Thyroid gland (tissue), 4 donors: ENCODE measurements around the gene PLA2G6. TPM values are rescaled to one million over a fixed set of nuclear protein-coding genes. Genes with fewer than 3 reads are reported as not detected.

ENCODE experiments used
- DNase-seq, 2 donors: peaks; one replicate each; pipeline ENCODE4 v3.0.0-alpha.2; 2019
- H3K27ac ChIP-seq, 3 donors: fragments of 200-600 bp; sonication (generic); 1 replicate in 2 of 3; 2 replicates in 1 of 3; pipeline ENCODE4 v1.5.1; 2016 to 2019; ENCODE audit warnings: mild to moderate bottlenecking in 1 of 3, moderate library complexity in 1 of 3
- H3K27me3 ChIP-seq: fragments of 200-600 bp; sonication (generic); one replicate; pipeline ENCODE4 v1.5.1; 2019
- H3K36me3 ChIP-seq, 2 donors: fragments of 200-600 bp; sonication (generic); one replicate each; pipeline ENCODE4 v1.5.1; 2016 to 2019
- H3K4me1 ChIP-seq, 2 donors: fragments of 200-600 bp; sonication (generic); one replicate each; pipeline ENCODE4 v1.5.1; 2017 to 2019
- H3K4me3 ChIP-seq, 3 donors: fragments of 200-600 bp; sonication (generic); replicated peaks in 1 of 3; 1 replicate in 2 of 3; 2 replicates in 1 of 3; pipeline ENCODE4 v1.5.1; 2016; ENCODE audit warnings: mild to moderate bottlenecking in 1 of 3
- H3K9me3 ChIP-seq: fragments of 200-600 bp; sonication (generic); one replicate; pipeline ENCODE4 v1.5.1; 2017
- CTCF ChIP-seq, 6 experiments: fragments of 200-600 bp in 3 of 6; fragments of 450-650 bp in 3 of 6; sonication (generic) in 3 of 6; IDR thresholded peaks; one replicate each; pipeline ENCODE4 v1.5.1; 2016 to 2019; ENCODE audit warnings: antibody characterized with exemption in 6 of 6, mild to moderate bottlenecking in 2 of 6, inconsistent platforms in 1 of 6, moderate library complexity in 1 of 6
- POLR2A ChIP-seq, 2 donors: fragments of 450-650 bp; IDR thresholded peaks; one replicate each; pipeline ENCODE4 v1.6.1; 2017; ENCODE audit warnings: antibody characterized with exemption in 2 of 2, mild to moderate bottlenecking in 2 of 2, moderate library complexity in 1 of 2
- WGBS, 2 donors: methylation state at CpG; one replicate each; pipeline ENCODE4 v1.1.5; 2017; 5-methylcytosine and 5-hydroxymethylcytosine counted together
- intact Hi-C: fragments of 100-400 bp; cut with DNase I; formaldehyde crosslinking; loops from one replicate; pipeline ENCODE4 v1.15.1; 2023
- total RNA-seq, 4 donors: library from RNA; depleted of rRNA; stranded (reverse); fragments of >200 nt; gene quantifications; one replicate each; pipeline ENCODE4 v1.2.3, GENCODE V29; 2016

PLA2G6 gene
- total RNA-seq, 4 donors from 2014 or later = 106 to 122 (median 112) TPM

DNA sequence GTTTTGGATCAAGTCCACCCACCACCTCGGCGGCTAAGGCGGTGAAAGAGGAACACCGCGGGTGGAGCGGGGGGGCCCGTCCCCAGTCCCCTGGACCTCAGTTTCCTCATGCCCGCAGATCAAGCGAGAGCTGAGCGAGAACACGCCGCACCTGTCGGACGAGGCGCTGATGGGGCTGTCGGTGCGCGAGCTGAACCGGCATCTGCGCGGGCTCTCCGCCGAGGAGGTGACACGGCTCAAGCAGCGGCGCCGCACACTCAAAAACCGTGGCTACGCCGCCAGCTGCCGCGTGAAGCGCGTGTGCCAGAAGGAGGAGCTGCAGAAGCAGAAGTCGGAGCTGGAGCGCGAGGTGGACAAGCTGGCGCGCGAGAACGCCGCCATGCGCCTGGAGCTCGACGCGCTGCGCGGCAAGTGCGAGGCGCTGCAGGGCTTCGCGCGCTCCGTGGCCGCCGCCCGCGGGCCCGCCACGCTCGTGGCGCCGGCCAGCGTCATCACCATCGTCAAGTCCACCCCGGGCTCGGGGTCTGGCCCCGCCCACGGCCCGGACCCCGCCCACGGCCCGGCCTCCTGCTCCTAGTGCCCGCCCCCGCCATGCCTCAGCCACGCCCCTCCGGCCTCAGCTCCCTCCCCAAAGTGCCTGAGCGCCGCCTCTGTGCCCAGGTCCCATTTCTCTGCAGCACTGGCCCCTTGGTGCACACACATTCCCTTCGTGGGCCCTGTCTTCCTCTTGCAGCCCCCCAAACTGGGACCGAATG, 32.8 kb upstream of the PLA2G6 start:
- H3K4me3 ChIP-seq = no peak overlapping the region
- WGBS, 2 donors = 47 to 70% methylated on average over 3 to 14 of the region's 81 CpGs
- H3K4me1 ChIP-seq = peaks cover 6 to 27% of the 10 kb centered on the region in 2 donors
- H3K36me3 ChIP-seq = no peaks in the 10 kb centered on the region
- peak in 2 of 6 experiments; percentile 15 to 38 for TF ChIP-seq CTCF (IDR thresholded peaks at IDR 0.05)
- peak in 1 of 2 donors; percentile 18 for TF ChIP-seq POLR2A (IDR thresholded peaks at IDR 0.05)
- peak; percentile 70 to 71 for DNase-seq
- intact Hi-C loops = no loop called here
- no peak overlapping the region for H3K27ac ChIP-seq
- no peaks in the 10 kb centered on the region for H3K27me3 ChIP-seq
- H3K9me3 ChIP-seq = no peaks in the 10 kb centered on the region

DNA sequence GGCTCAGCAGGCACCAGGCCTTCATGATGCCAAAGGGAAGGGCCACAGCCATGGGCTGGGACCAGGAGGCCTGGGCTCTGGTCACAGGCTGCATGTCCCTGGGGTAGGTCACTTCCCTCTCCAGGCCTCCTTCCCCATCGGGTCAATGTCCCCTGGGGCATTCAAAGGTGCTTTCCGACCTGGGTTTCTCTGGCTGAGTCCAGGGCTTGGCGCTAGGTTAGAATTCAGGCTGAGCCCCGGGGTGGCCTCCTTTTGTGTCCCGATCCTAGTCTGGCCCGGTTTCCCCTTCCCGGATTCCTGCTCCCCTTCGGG, 32.3 kb upstream of the PLA2G6 start:
- Histone ChIP-seq H3K4me3 (no peak overlapping the region), H3K9me3 (no peaks in the 10 kb centered on the region), H3K36me3 (no peaks in the 10 kb centered on the region), H3K27ac (no peak overlapping the region), H3K4me1 (peaks cover 6 to 22% of the 10 kb centered on the region in 2 donors), H3K27me3 (no peaks in the 10 kb centered on the region)
- TF ChIP-seq CTCF (IDR thresholded peaks at IDR 0.05) = no peak
- no peak for TF ChIP-seq POLR2A (IDR thresholded peaks at IDR 0.05)
- peak in 1 of 2 donors; percentile 12 for DNase-seq
- WGBS, 2 donors = 40 to 54% methylated on average over 6 to 8 of the region's 8 CpGs
- intact Hi-C loops = no loop called here

DNA sequence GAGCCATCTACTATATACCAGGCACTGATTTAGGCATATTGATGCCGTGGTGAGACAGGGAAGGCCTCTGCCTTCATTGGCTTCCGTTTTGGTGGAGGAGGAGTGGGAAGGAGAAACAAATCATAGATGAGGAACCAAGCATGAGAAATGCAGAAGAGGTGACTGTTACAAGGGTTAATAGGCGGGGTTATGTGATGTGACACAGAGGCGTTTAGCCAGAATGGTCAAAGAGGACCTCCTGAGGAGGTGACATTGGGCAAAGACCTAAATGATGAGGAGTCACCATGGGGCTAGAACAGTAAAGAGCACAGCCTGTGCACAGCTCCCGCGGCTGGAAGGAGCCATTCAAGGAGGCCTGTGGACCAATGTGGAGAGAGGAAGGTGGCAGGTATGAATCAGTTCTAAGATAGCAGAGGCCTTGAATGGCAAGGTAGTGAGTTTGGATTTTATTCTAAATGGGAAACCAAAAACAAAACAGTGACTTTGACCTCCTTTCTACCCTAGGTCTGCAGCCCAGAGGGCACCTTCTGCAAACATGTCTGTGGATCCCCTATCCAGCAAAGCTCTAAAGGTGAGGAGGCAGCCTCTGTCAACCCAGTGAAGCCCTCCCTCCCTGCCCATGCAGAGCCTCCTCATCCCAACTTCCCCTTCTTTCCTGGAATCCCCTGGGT, 31.8 kb upstream of the PLA2G6 start:
- H3K9me3 ChIP-seq = no peaks in the 10 kb centered on the region
- no peak overlapping the region for H3K27ac ChIP-seq
- no peaks in the 10 kb centered on the region for H3K27me3 ChIP-seq
- intact Hi-C loops = no loop called here
- TF ChIP-seq CTCF (IDR thresholded peaks at IDR 0.05) (no peak), POLR2A (IDR thresholded peaks at IDR 0.05) (no peak)
- no peak for DNase-seq
- H3K4me3 ChIP-seq = no peak overlapping the region
- peaks cover 6 to 17% of the 10 kb centered on the region in 2 donors for H3K4me1 ChIP-seq
- H3K36me3 ChIP-seq = no peaks in the 10 kb centered on the region
- 91 to 95% methylated on average over 6 of the region's 6 CpGs for WGBS, 2 donors

- intact Hi-C loops = no loop called here
- 63% methylated on average over 2 of the region's 2 CpGs for WGBS, 2 donors
Observed at GRCh38 chr22:38212442-38212841, 30.8 kb upstream of the PLA2G6 start.

More at GRCh38 chr22:38212442-38212841, 30.8 kb upstream of the PLA2G6 start:
- peaks cover 6 to 9% of the 10 kb centered on the region in 2 donors for H3K4me1 ChIP-seq
- H3K36me3 ChIP-seq = no peaks in the 10 kb centered on the region
- no peaks in the 10 kb centered on the region for H3K9me3 ChIP-seq
- no peak for TF ChIP-seq CTCF (IDR thresholded peaks at IDR 0.05)
- no peak for TF ChIP-seq POLR2A (IDR thresholded peaks at IDR 0.05)
- DNase-seq = no peak
- H3K4me3 ChIP-seq = no peak overlapping the region
- H3K27ac ChIP-seq = no peak overlapping the region
- no peaks in the 10 kb centered on the region for H3K27me3 ChIP-seq
